K562 (cell line): ENCODE measurements around the gene ALG11. TPM values are rescaled to one million over a fixed set of nuclear protein-coding genes. Genes with fewer than 3 reads are reported as not detected.

Source experiments
- AFF1 ChIP-seq, 2 experiments: fragments of 450-650 bp; IDR thresholded peaks; 2 replicates each; pipeline ENCODE4 v1.6.1; 2018; ENCODE audit warnings: mild to moderate bottlenecking in 2 of 2, low read depth in 1 of 2; ENCODE audit not compliant: partially characterized antibody in 2 of 2
- CBFA2T3 ChIP-seq: fragments of 450-650 bp; IDR thresholded peaks from 2 replicates; pipeline ENCODE4 v1.6.1; 2017
- MBD1 ChIP-seq: fragments of 250-450 bp; sonication (Bioruptor Pico); IDR thresholded peaks from 2 replicates; pipeline ENCODE4 v1.8.0; 2022; ENCODE audit warnings: inconsistent platforms
- MCM3 ChIP-seq: fragments of 450-650 bp; IDR thresholded peaks from 2 replicates; pipeline ENCODE4 v1.6.1; 2016
- NELFE ChIP-seq: IDR thresholded peaks from 2 replicates; pipeline ENCODE4 v1.6.1; 2011; ENCODE audit warnings: mild to moderate bottlenecking; ENCODE audit not compliant: insufficient read depth, insufficient read length
- NFRKB ChIP-seq: fragments of 450-650 bp; IDR thresholded peaks from 2 replicates; pipeline ENCODE4 v1.6.1; 2016; ENCODE audit warnings: low read depth
- NR2C1 ChIP-seq, 2 experiments: fragments of 450-650 bp; IDR thresholded peaks; 2 replicates each; pipeline ENCODE4 v1.6.1; 2017; ENCODE audit warnings: mild to moderate bottlenecking in 2 of 2, antibody characterized with exemption in 1 of 2, inconsistent platforms in 1 of 2, missing compliant biosample characterization in 1 of 2, missing genetic modification characterization in 1 of 2
- RBM22 ChIP-seq: fragments of 200-400 bp; formaldehyde crosslinking; IDR thresholded peaks from 2 replicates; pipeline ENCODE4 v1.6.1; 2018; ENCODE audit warnings: low read length, low read depth; ENCODE audit not compliant: poor library complexity, severe bottlenecking
- SAFB2 ChIP-seq: fragments of 200-400 bp; formaldehyde crosslinking; IDR thresholded peaks from 2 replicates; pipeline ENCODE4 v1.6.1; 2018; ENCODE audit warnings: borderline replicate concordance, low read length, low read depth, moderate library complexity; ENCODE audit not compliant: severe bottlenecking
- SMAD4 ChIP-seq: fragments of 250-450 bp; sonication (Bioruptor Pico); conservative IDR thresholded peaks from 2 replicates; pipeline ENCODE4 v1.8.0; 2021; ENCODE audit warnings: inconsistent platforms, mild to moderate bottlenecking, moderate library complexity
- SMARCC2 ChIP-seq: fragments of 450-650 bp; IDR thresholded peaks from 2 replicates; pipeline ENCODE4 v1.6.1; 2017; ENCODE audit warnings: antibody characterized with exemption, moderate library complexity, mild to moderate bottlenecking, low read depth
- VEZF1 ChIP-seq: fragments of 200-800 bp; sonication (Bioruptor generic); IDR thresholded peaks from 2 replicates; pipeline ENCODE4 v1.6.1; 2017; ENCODE audit warnings: missing genetic modification characterization, missing compliant biosample characterization
- YBX1 ChIP-seq: fragments of 450-650 bp; IDR thresholded peaks from 2 replicates; pipeline ENCODE4 v1.7.1; 2016; ENCODE audit warnings: mild to moderate bottlenecking
- ZKSCAN3 ChIP-seq: fragments of 250-450 bp; sonication (Bioruptor Pico); IDR thresholded peaks from 2 replicates; pipeline ENCODE4 v1.4.0; 2020
- ZNF239 ChIP-seq: fragments of 250-450 bp; sonication (Bioruptor Pico); IDR thresholded peaks from 2 replicates; pipeline ENCODE4 v1.4.0; 2020; ENCODE audit warnings: mild to moderate bottlenecking
- ZNF639 ChIP-seq, 2 experiments: fragments of 200-800 bp in 1 of 2; sonication (Bioruptor generic) in 1 of 2; sonication (generic) in 1 of 2; formaldehyde crosslinking in 1 of 2; IDR thresholded peaks in 1 of 2; conservative IDR thresholded peaks in 1 of 2; 2 replicates each; pipeline versions ENCODE4 v1.5.0 to v1.6.1; 2016 to 2020; ENCODE audit warnings: missing compliant biosample characterization in 1 of 2, missing genetic modification characterization in 1 of 2, missing genetic modification reagents in 1 of 2
- polyA plus RNA-seq, 8 experiments: library from polyadenylated mRNA; depleted of rRNA in 4 of 8; stranded (reverse) in 5 of 8; unstranded in 3 of 8; fragments of >200 nt; fragmentation: Nextera tagmentation in 2 of 8; fragmentation: Illumina TruSeq in 1 of 8; extraction: Ambion mirVana in 2 of 8; extraction: Trizol in 1 of 8; gene quantifications; 2 replicates each; pipeline versions ENCODE4 v1.2.1 to v1.2.3, GENCODE V29; 2011 to 2014; ENCODE audit warnings: inconsistent platforms in 1 of 8, missing spikeins in 1 of 8
- total RNA-seq, 7 experiments: library from RNA; depleted of rRNA in 6 of 7; stranded (reverse); fragments of >200 nt in 6 of 7; fragmentation: Illumina TruSeq in 2 of 7; extraction: Trizol in 2 of 7; gene quantifications; 2 replicates each; pipeline versions ENCODE4 v1.2.1 to v1.2.3, GENCODE V29; 2011 to 2021; ENCODE audit warnings: low replicate concordance in 1 of 7
- TF ChIP-seq, protein P1 (sequence below): fragments of 450-650 bp; IDR thresholded peaks from 2 replicates; pipeline ENCODE4 v1.7.1; 2018; ENCODE audit warnings: mild to moderate bottlenecking, low read depth; ENCODE audit not compliant: partially characterized antibody

Gene ALG11
- total and polyA plus RNA-seq, 9 of the 15 experiments (the other 6 are each of a cell fraction or from before 2014, with no cell fraction given): 7.3 to 19.2 (median 16.3) TPM

DNA sequence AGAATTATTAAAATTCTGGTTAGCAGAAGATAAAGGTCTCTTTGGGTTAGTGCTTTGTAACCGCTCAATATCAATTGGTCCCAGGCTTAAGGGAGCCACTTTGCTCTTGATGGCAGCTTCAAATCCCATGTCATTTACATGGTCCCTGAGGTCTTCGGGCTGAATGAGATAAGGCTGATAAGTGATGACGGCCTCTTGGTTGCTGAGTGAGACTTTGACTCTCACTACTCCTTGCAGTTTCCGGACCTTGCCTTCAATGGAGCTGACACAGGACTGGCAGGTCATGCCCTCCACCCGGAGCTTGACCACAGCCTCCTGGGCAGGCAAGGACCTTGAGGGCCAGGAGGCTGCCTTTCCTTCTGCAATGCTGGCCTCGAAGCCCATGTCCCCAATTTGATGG is 37.7 kb upstream of the ALG11 start (continued):
- TF ChIP-seq ZNF239 (CRISPR knock-in tag): no peak
- TF ChIP-seq CBFA2T3: peak; percentile 87
- no peak for TF ChIP-seq ZKSCAN3 (CRISPR knock-in tag)
- no peak for TF ChIP-seq YBX1
- TF ChIP-seq AFF1 (IDR thresholded peaks at IDR 0.05; ENCODE audit: low read depth in 1 of 2, partially characterized antibody in 2 of 2): no peak
- no peak for TF ChIP-seq ZNF639 (CRISPR knock-in tag; conservative IDR thresholded peaks at IDR 0.05 in 1 of 2, IDR thresholded peaks at IDR 0.05 in 1 of 2)
- no peak for TF ChIP-seq NELFE
- TF ChIP-seq SMARCC2: no peak
- TF ChIP-seq NFRKB: no peak
- no peak for TF ChIP-seq MCM3
- no peak for TF ChIP-seq SAFB2
- no peak for TF ChIP-seq SMAD4 (CRISPR knock-in tag)
- TF ChIP-seq MBD1: no peak
- no peak for TF ChIP-seq NR2C1 (IDR thresholded peaks at IDR 0.05)
- TF ChIP-seq NR2C1 (tag; IDR thresholded peaks at IDR 0.05): no peak
- TF ChIP-seq VEZF1 (CRISPR knock-in tag): no peak
- TF ChIP-seq RBM22: no peak
- TF ChIP-seq, protein P1, sequence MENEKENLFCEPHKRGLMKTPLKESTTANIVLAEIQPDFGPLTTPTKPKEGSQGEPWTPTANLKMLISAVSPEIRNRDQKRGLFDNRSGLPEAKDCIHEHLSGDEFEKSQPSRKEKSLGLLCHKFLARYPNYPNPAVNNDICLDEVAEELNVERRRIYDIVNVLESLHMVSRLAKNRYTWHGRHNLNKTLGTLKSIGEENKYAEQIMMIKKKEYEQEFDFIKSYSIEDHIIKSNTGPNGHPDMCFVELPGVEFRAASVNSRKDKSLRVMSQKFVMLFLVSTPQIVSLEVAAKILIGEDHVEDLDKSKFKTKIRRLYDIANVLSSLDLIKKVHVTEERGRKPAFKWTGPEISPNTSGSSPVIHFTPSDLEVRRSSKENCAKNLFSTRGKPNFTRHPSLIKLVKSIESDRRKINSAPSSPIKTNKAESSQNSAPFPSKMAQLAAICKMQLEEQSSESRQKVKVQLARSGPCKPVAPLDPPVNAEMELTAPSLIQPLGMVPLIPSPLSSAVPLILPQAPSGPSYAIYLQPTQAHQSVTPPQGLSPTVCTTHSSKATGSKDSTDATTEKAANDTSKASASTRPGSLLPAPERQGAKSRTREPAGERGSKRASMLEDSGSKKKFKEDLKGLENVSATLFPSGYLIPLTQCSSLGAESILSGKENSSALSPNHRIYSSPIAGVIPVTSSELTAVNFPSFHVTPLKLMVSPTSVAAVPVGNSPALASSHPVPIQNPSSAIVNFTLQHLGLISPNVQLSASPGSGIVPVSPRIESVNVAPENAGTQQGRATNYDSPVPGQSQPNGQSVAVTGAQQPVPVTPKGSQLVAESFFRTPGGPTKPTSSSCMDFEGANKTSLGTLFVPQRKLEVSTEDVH: no peak
